TTC549 (cell line): Measurements from ENCODE around the gene CSGALNACT2.

ENCODE experiments used
- FAIRE-seq: peaks from 2 replicates; lab custom pipeline; 2012; peaks lifted over from hg19 to GRCh38; lab: Jason Lieb, UNC

CSGALNACT2 gene

GRCh38 chr10:43124574-43125273, 13.5 kb upstream of the CSGALNACT2 start:
- FAIRE-seq: no peak

DNA sequence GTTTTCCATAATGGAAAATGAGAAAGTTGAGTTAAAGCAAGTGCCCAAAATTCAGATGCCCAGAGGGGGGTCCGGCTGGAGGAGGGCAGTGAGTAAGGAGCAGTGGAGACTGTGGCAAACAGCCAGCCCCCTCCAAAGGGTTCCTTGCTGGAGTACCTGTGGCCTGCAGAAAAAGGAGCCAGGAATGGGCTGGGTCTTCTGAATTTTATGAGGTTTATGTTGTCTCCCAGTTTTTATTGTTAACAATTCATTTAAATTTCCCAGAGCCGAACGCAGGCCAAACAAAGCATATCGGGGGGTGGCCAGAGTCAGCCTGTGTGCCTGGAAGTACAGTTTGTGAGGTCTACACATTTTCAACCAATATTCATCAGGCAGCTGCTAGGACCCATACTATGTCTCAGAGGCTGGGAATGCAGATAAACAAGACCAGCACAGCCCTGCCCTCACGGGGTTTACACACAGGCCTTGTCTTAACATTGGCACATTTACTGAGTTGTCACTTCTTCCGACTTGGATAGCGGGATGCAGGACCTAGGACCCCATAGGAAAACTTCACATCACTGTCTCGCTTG, 12.9 kb upstream of the CSGALNACT2 start:
- FAIRE-seq: no peak

- no peak for FAIRE-seq
Observed at GRCh38 chr10:43125881-43126731, 12.1 kb upstream of the CSGALNACT2 start.

GRCh38 chr10:43126759-43127424, 11.4 kb upstream of the CSGALNACT2 start:
- no peak for FAIRE-seq

GRCh38 chr10:43127442-43127841, 10.8 kb upstream of the CSGALNACT2 start:
- no peak for FAIRE-seq

- FAIRE-seq: no peak
Observed at GRCh38 chr10:43128331-43128730, 9.9 kb upstream of the CSGALNACT2 start.

- FAIRE-seq: no peak
Observed at GRCh38 chr10:43128958-43129706, 9.1 kb upstream of the CSGALNACT2 start.

DNA sequence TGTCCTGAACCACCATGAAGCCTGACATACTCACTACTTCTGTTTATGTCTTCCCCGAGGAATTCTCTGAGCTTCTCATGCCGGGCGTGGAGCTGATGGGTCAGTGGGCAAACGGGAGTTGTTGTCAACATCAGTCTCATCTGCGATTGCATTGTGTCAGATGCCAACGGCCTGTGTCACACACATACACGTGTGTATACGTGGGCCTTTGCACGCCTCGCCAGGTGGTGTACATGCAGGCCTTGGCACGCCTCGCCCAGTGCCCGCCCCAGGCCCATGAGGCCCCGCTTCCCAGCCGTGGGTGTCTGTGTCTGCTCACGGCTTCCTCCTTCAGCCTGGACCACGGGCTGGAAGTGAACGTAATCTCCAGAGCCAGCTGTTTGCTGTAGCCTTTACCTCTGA, 7.5 kb upstream of the CSGALNACT2 start:
- FAIRE-seq: no peak

GRCh38 chr10:43131256-43131655, 7.0 kb upstream of the CSGALNACT2 start:
- FAIRE-seq: no peak

DNA sequence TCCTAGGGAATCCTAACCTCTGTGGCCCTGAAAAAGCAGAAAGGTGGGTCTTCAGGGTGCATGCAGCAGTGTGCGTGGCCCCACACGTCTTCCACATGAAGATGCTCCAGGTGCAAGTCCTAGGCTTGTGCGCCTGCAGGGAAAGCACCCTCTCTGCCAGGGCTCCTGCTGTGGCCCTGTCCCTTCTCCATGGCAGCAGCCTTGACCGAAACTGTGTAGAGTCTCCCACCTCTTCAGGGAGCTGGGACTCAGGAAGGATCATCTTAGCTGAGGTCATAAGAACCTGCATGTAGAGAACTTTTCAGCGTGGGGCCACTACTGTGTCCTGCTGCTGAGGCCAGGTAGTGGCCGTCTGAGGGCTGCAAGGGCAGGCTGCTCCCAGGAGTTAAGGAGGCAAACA, 6.3 kb upstream of the CSGALNACT2 start:
- FAIRE-seq: no peak

GRCh38 chr10:43132867-43133787, 5.1 kb upstream of the CSGALNACT2 start:
- FAIRE-seq: no peak

- FAIRE-seq: no peak
Observed at GRCh38 chr10:43134126-43134905, 3.9 kb upstream of the CSGALNACT2 start.

GRCh38 chr10:43135064-43135463, 3.2 kb upstream of the CSGALNACT2 start:
- FAIRE-seq: no peak

GRCh38 chr10:43135656-43136055, 2.6 kb upstream of the CSGALNACT2 start:
- no peak for FAIRE-seq

DNA sequence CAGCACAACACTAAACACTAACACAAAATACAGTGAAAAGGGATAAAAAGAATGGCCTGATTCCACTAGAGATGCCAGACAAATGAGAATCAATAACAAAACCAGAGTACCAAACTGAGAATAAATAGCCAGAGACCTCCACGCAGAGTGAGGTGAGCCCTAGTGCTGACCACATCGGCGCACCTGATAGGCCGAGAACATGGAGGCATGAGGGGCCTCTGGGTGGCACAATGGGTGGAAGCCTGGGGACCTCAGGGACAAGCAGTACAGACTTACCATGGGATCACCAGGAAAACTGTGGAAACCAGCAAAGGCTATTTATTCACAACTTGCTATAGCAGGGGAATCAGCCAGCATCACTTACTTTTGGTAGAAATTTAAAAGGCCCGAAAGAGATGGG, 1.8 kb upstream of the CSGALNACT2 start:
- FAIRE-seq: no peak

DNA sequence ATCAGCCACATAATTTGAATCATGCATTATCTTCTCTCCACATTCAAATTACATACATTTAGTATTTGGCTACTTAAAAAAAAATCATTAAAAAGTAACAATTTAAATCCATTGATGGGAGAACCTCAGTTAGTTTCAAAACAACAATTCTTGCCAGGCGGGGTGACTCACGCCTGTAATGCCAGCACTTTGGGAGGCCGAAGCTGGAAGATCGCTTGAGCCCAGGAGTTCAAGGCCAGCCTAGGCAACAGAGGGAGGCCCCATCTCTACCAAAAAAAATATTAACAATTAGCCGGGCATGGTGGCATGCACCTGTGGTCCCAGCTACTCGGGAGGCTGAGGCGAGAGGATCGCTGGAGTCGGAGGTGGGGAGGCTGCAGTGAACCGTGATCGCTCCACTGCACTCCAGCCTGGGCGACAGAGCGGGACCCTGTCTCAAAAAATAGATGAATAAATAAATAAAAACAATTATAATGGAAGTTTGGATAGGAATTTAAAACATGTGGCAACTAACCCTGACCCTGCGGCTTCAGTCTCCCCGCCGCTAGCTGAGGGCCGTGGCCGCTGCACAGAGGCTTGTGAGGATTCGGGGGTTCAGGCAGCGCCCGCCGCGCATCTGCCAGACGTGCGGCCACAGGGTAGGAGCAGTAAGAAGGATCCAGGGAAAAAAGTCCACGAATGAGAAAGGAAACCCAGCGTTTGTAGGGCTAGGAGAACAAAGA, 1.1 kb upstream of the CSGALNACT2 start:
- no peak for FAIRE-seq

- FAIRE-seq: no peak
Observed at GRCh38 chr10:43137717-43138020, 576 bp upstream of the CSGALNACT2 start.

- FAIRE-seq: no peak
Observed at GRCh38 chr10:43138757-43139241, 554 bp downstream of the CSGALNACT2 start.

DNA sequence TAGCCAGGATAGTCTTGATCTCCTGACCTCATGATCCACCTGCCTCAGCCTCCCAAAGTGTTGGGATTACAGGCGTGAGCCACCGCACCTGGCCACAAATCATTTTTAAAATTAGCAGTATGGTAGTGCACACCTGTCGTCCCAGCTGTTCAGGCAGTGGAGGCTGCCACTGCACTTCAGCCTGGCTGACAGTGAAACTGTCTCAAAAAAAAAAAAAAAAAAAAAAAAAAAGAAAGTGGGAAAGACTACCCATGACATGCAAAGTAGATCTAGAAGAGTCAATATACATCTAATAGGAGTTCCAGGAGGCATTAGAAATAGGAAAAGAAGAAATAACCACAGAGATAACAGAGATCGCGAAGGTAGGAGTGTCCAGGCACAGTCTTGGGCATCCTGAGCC, 3.2 kb downstream of the CSGALNACT2 start:
- no peak for FAIRE-seq
